HPDE6-E6E7 (cell line): ENCODE data around the gene RBPJL.

Experiments
- DNase-seq: peaks from one replicate; pipeline ENCODE4 v3.0.0; 2011; ENCODE audit warnings: missing footprints; ENCODE audit errors: extremely low spot score

Gene RBPJL

GRCh38 chr20:45293041-45294002, 13.3 kb upstream of the RBPJL start:
- DNase-seq: peak; percentile 96

- DNase-seq: no peak
Observed at GRCh38 chr20:45294003-45294368, 12.7 kb upstream of the RBPJL start.

GRCh38 chr20:45294659-45295058, 12.0 kb upstream of the RBPJL start:
- no peak for DNase-seq

- DNase-seq: no peak
Observed at GRCh38 chr20:45297786-45298497, 8.7 kb upstream of the RBPJL start.

- DNase-seq: no peak
Observed at GRCh38 chr20:45299786-45300185, 6.9 kb upstream of the RBPJL start.

- no peak for DNase-seq
Observed at GRCh38 chr20:45300961-45301360, 5.7 kb upstream of the RBPJL start.

GRCh38 chr20:45301824-45302271, 4.8 kb upstream of the RBPJL start:
- no peak for DNase-seq

- DNase-seq: no peak
Observed at GRCh38 chr20:45303586-45304463, 2.8 kb upstream of the RBPJL start.

GRCh38 chr20:45304464-45304999, 2.1 kb upstream of the RBPJL start:
- no peak for DNase-seq

- no peak for DNase-seq
Observed at GRCh38 chr20:45305262-45305661, 1.4 kb upstream of the RBPJL start.

- no peak for DNase-seq
Observed at GRCh38 chr20:45307076-45307640, 518 bp downstream of the RBPJL start.

GRCh38 chr20:45308117-45308778, 1.6 kb downstream of the RBPJL start, which contains the start of gene MATN4:
Gene MATN4, minus strand, starts transcription at chr20:45308299. Its CDS starts 2,717 bp downstream, at chr20:45305582.
- no peak for DNase-seq

GRCh38 chr20:45309075-45309474, 2.4 kb downstream of the RBPJL start:
- DNase-seq: no peak

- DNase-seq: peak; percentile 83
Observed at GRCh38 chr20:45311589-45312211, 5.1 kb downstream of the RBPJL start.

GRCh38 chr20:45312241-45312640, 5.6 kb downstream of the RBPJL start:
- no peak for DNase-seq

GRCh38 chr20:45313065-45313695, 6.5 kb downstream of the RBPJL start:
- no peak for DNase-seq

- no peak for DNase-seq
Observed at GRCh38 chr20:45313943-45314342, 7.3 kb downstream of the RBPJL start.

GRCh38 chr20:45315672-45316071, 9.0 kb downstream of the RBPJL start:
- no peak for DNase-seq
